Neural cell (in vitro differentiated cells): ENCODE data around the gene PPM1L. TPM values are rescaled to one million over a fixed set of nuclear protein-coding genes. Genes with fewer than 3 reads are reported as not detected.

Experiments used
- H2AFZ ChIP-seq: fragments of 200-600, 300-800 bp; sonication (generic), shearing (Covaris generic); 2 replicates; pipeline ENCODE4 v1.6.0; 2014; ENCODE audit warnings: low read depth, mild to moderate bottlenecking, antibody characterized with exemption, low read length, moderate library complexity
- H3F3A ChIP-seq: fragments of 200-600 bp; shearing (Covaris generic); 2 replicates; pipeline ENCODE4 v1.6.1; 2016; ENCODE audit warnings: mild to moderate bottlenecking, moderate library complexity, mixed read lengths, antibody characterized with exemption, low read length; ENCODE audit not compliant: insufficient read depth, poor library complexity, severe bottlenecking
- H3K27ac ChIP-seq: fragments of 200-600, 300-800 bp; sonication (generic), shearing (Covaris generic); 2 replicates; pipeline ENCODE4 v1.5.1; 2014; ENCODE audit warnings: mild to moderate bottlenecking, low read length, moderate library complexity
- H3K27me3 ChIP-seq: fragments of 300-800, 200-600 bp; sonication (generic), shearing (Covaris generic); 2 replicates; pipeline ENCODE4 v1.6.0; 2014; ENCODE audit warnings: mild to moderate bottlenecking, low read depth, low read length, moderate library complexity; ENCODE audit not compliant: insufficient read depth
- H3K36me3 ChIP-seq: fragments of 300-800, 200-600 bp; sonication (generic), shearing (Covaris generic); 2 replicates; pipeline ENCODE4 v1.5.1; 2014; ENCODE audit warnings: mild to moderate bottlenecking, antibody characterized with exemption, low read length, moderate library complexity; ENCODE audit not compliant: insufficient read depth
- H3K4me2 ChIP-seq: fragments of 300-800, 200-600 bp; sonication (generic), shearing (Covaris generic); 2 replicates; pipeline ENCODE4 v1.6.0; 2014; ENCODE audit warnings: mild to moderate bottlenecking, low read length
- H3K4me3 ChIP-seq: fragments of 300-800, 200-600 bp; sonication (generic), shearing (Covaris generic); 2 replicates; pipeline ENCODE4 v1.5.1; 2014; ENCODE audit warnings: mild to moderate bottlenecking, low read length, moderate library complexity
- H3K79me2 ChIP-seq: fragments of 200-600 bp; shearing (Covaris generic); replicated peaks from 2 replicates; pipeline ENCODE4 v1.6.0; 2014; ENCODE audit warnings: mild to moderate bottlenecking, low read length, moderate library complexity; ENCODE audit not compliant: insufficient read depth
- H3K9ac ChIP-seq: fragments of 300-800, 200-600 bp; sonication (generic), shearing (Covaris generic); 2 replicates; pipeline ENCODE4 v1.6.1; 2016; ENCODE audit warnings: mild to moderate bottlenecking, low read length, mixed read lengths
- H3K9me2 ChIP-seq: fragments of 200-600 bp; shearing (Covaris generic); 2 replicates; pipeline ENCODE4 v1.6.1; 2016; ENCODE audit warnings: mild to moderate bottlenecking, low read length, mixed read lengths; ENCODE audit not compliant: insufficient read depth
- H3K9me3 ChIP-seq: fragments of 200-600, 300-800 bp; sonication (generic), shearing (Covaris generic); 2 replicates; pipeline ENCODE4 v1.6.1; 2016; ENCODE audit warnings: mild to moderate bottlenecking, mixed run types, low read length, moderate library complexity, mixed read lengths
- H4K20me1 ChIP-seq: fragments of 200-600 bp; shearing (Covaris generic); 2 replicates; pipeline ENCODE4 v1.6.1; 2016; ENCODE audit warnings: mild to moderate bottlenecking, mixed run types; ENCODE audit not compliant: insufficient read depth
- CTCF ChIP-seq: fragments of 450-650 bp; IDR thresholded peaks from 2 replicates; pipeline ENCODE4 v1.5.1; 2014; ENCODE audit warnings: antibody characterized with exemption, mild to moderate bottlenecking, moderate library complexity; ENCODE audit not compliant: poor library complexity, severe bottlenecking
- EP300 ChIP-seq: fragments of 450-650 bp; conservative IDR thresholded peaks from 2 replicates; pipeline ENCODE4 v1.6.1; 2014; ENCODE audit warnings: antibody characterized with exemption, mild to moderate bottlenecking, moderate library complexity; ENCODE audit not compliant: poor library complexity, severe bottlenecking
- EZH2 ChIP-seq: fragments of 200-600, 300-800 bp; shearing (Covaris generic), sonication (generic); IDR thresholded peaks from 2 replicates; pipeline ENCODE4 v1.6.1; 2014; ENCODE audit warnings: antibody characterized with exemption, low read length, borderline replicate concordance, mild to moderate bottlenecking; ENCODE audit not compliant: insufficient read depth, poor library complexity, severe bottlenecking
- MXI1 ChIP-seq: fragments of 450-650 bp; conservative IDR thresholded peaks from 2 replicates; pipeline ENCODE4 v1.6.1; 2014; ENCODE audit warnings: antibody characterized with exemption, mild to moderate bottlenecking; ENCODE audit not compliant: poor library complexity, severe bottlenecking
- POLR2AphosphoS5 ChIP-seq: IDR thresholded peaks from 2 replicates; pipeline ENCODE4 v1.6.1; 2012
- RAD21 ChIP-seq: fragments of 450-650 bp; conservative IDR thresholded peaks from 2 replicates; pipeline ENCODE4 v1.6.1; 2014; ENCODE audit warnings: antibody characterized with exemption, mild to moderate bottlenecking, moderate library complexity
- REST ChIP-seq: IDR thresholded peaks from 2 replicates; pipeline ENCODE4 v1.6.1; 2012; ENCODE audit warnings: borderline replicate concordance
- SMC3 ChIP-seq: fragments of 450-650 bp; conservative IDR thresholded peaks from 2 replicates; pipeline ENCODE4 v1.6.1; 2014; ENCODE audit warnings: antibody characterized with exemption, mild to moderate bottlenecking, moderate library complexity; ENCODE audit not compliant: poor library complexity
- TAF1 ChIP-seq: IDR thresholded peaks from 2 replicates; pipeline ENCODE4 v1.6.1; 2012; ENCODE audit warnings: low read depth
- polyA plus RNA-seq: library from polyadenylated mRNA; depleted of rRNA; stranded (reverse); fragments of >200 nt; gene quantifications from 2 replicates; pipeline ENCODE4 v1.2.3, GENCODE V29; 2014

PPM1L gene
- polyA plus RNA-seq, 1 donor from 2014 or later: 24.9 TPM

GRCh38 chr3:160768918-160769317 lies 12.9 kb downstream of the PPM1L start:
- no peak overlapping the region for H3K4me3 ChIP-seq
- H3K27me3 ChIP-seq: no peaks in the 10 kb centered on the region
- no peaks in the 10 kb centered on the region for H3K36me3 ChIP-seq
- TF ChIP-seq REST (no peak), TAF1 (no peak), SMC3 (no peak), CTCF (no peak), MXI1 (no peak), EP300 (no peak), POLR2AphosphoS5 (no peak), RAD21 (no peak), EZH2 (no peak)
- no peaks in the 10 kb centered on the region for H3K9me2 ChIP-seq
- no peaks in the 10 kb centered on the region for H4K20me1 ChIP-seq
- H3K27ac ChIP-seq: no peak overlapping the region
- H3K9ac ChIP-seq: no peak overlapping the region
- no peak overlapping the region for H2AFZ ChIP-seq
- H3K9me3 ChIP-seq: no peaks in the 10 kb centered on the region
- H3K79me2 ChIP-seq: peaks cover 29% of the 10 kb centered on the region
- no peaks in the 10 kb centered on the region for H3F3A ChIP-seq
- H3K4me2 ChIP-seq: no peak overlapping the region

- Histone ChIP-seq H3K4me2 (no peak overlapping the region), H2AFZ (no peak overlapping the region), H3K4me3 (no peak overlapping the region), H3K36me3 (no peaks in the 10 kb centered on the region), H3K27me3 (no peaks in the 10 kb centered on the region), H3K9ac (no peak overlapping the region), H3F3A (no peaks in the 10 kb centered on the region), H3K9me3 (no peaks in the 10 kb centered on the region), H3K27ac (no peak overlapping the region), H3K9me2 (no peaks in the 10 kb centered on the region), H3K79me2 (peaks cover 21% of the 10 kb centered on the region), H4K20me1 (no peaks in the 10 kb centered on the region)
- no peak for TF ChIP-seq EP300
- TF ChIP-seq CTCF: no peak
- TF ChIP-seq RAD21: no peak
- no peak for TF ChIP-seq TAF1
- no peak for TF ChIP-seq POLR2AphosphoS5
- TF ChIP-seq SMC3: no peak
- TF ChIP-seq EZH2: no peak
- no peak for TF ChIP-seq REST
- no peak for TF ChIP-seq MXI1
Observed at GRCh38 chr3:160771811-160772459, 15.9 kb downstream of the PPM1L start.
